ENCODE measurements around the gene KLHL28.
A peak's percentile ranks its signal among the peaks of the same experiment; 100 is the strongest.
"Not testable (repeated sequence)": the region's sequence is repeated elsewhere in the genome, so short reads cannot be mapped to it uniquely, and the experiment has no call there.

KLHL28 gene

DNA sequence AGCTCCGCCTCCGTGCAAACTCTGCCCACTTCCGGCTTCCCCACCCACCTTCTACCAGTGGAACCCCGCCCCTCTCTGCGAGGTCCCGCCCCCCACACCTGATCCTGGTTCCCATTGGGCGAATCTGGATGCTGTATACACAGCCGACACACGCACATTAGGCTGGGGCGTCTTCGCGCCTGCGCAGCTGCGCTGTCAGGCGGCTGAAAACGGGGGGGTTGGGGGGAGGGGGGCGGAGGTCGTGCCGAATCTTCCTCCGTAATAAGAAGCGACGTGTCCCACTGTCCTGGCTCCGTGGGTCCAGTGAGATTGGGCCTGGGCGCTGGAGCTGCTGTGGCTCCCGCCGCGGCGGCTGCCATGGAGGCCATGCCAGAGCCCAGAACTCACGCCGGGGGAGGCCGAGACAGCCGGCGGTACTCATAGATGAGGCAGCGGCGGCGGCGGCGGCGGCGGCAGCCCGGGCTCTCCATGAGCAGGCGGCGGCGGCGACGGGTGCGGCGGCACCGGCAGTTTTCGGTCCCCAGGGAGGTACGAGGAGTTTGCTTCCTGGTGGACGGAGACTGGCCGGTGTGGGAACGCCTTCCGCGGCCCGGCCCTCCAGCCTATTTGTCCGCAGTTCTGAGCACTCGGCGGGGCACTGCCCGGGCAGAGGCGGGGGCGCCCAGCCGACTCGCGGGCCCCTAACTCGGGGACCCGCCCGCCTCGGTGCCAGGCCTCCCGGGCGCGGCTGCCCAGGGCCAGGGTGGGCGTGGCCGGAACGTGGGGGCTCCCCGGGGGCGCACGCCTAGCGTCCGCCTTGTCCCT, 64.5 kb downstream of the KLHL28 start:
- no peak for TF ChIP-seq CTCF (IDR thresholded peaks at IDR 0.05; ENCODE audit: low read depth, low read length)
- peak overlapping the region; percentile 84 for H3K27ac ChIP-seq
- H3K9me3 ChIP-seq (ENCODE audit: severe bottlenecking) = peaks cover 6% of the 10 kb centered on the region
- no peaks in the 10 kb centered on the region for H3K27me3 ChIP-seq (ENCODE audit: insufficient read depth, low read depth, severe bottlenecking)
- peak; percentile 97 for DNase-seq
- no peaks in the 10 kb centered on the region; the same call in 1 of the 2 replicates for H3K36me3 ChIP-seq
- H3K4me3 ChIP-seq (ENCODE audit: low read depth, low read length) = peak overlapping the region; percentile 54

DNA sequence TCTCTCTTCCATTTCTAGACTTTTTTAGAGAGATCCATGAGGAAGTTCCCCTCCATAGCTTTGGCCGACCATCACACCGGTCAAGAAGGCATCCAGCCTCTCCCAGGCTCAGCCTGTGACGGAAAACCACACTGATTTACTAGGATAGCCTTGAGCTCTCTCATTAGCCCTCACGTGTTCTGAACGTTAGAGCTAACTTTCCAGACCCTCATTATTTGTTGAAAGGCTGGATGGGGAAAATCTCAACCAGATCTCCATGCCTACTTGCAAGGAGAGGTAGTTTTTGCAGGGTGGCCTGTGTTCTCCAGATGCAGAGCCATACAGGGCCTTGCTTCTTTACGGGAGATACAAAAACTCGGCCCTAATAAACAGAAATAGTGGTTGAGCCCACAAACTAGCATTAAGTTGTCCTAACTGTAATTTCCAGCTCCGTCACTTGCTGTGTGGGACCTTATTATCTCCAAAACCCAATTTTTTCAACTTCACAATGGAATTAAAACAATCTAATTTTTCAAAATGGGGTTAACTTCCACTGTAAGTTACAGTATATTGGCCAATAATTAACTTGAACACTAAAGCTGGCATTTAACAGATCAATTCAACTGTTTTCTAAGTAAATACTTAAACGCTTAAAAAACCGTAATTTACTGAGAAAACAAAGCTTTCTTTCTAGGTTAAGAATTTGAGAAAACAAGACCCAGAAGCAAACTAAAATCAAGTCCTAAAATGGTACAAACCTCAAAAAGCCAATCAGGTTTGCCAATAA, 65.3 kb downstream of the KLHL28 start:
- peak overlapping the region; percentile 54 for H3K4me3 ChIP-seq (ENCODE audit: low read depth, low read length)
- H3K36me3 ChIP-seq = no peaks in the 10 kb centered on the region; the same call in 1 of the 2 replicates
- no peak for DNase-seq
- no peak for TF ChIP-seq CTCF (IDR thresholded peaks at IDR 0.05; ENCODE audit: low read depth, low read length)
- peaks cover 6% of the 10 kb centered on the region for H3K9me3 ChIP-seq (ENCODE audit: severe bottlenecking)
- H3K27ac ChIP-seq = peak overlapping the region; percentile 7; the same call in 1 of the 2 replicates
- H3K27me3 ChIP-seq (ENCODE audit: insufficient read depth, low read depth, severe bottlenecking) = no peaks in the 10 kb centered on the region

GRCh38 chr14:44895716-44896115, 66.0 kb downstream of the KLHL28 start:
- no peak for TF ChIP-seq CTCF (IDR thresholded peaks at IDR 0.05; ENCODE audit: low read depth, low read length)
- no peaks in the 10 kb centered on the region; the same call in 1 of the 2 replicates for H3K36me3 ChIP-seq
- H3K9me3 ChIP-seq (ENCODE audit: severe bottlenecking) = peaks cover 6% of the 10 kb centered on the region
- no peak overlapping the region for H3K27ac ChIP-seq
- no peak for DNase-seq
- no peak overlapping the region for H3K4me3 ChIP-seq (ENCODE audit: low read depth, low read length)
- H3K27me3 ChIP-seq (ENCODE audit: insufficient read depth, low read depth, severe bottlenecking) = no peaks in the 10 kb centered on the region

DNA sequence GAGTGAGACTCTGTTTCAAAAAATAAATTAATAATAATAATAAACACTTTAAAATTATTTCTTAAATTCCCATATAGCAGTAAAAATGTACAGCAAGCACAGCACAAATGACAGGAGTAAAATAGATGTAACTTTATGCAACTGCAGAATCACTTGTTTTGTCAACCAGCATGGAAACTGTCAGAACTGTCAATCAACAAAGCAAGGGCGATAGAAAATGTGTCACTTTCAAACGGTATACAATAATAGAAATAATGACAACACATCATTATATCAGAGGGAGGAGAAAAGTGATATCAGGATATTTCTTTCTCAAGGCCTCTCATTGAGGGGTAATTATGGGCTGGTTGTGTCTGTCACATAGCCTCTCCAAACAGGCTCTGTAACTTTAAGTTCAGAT, 68.2 kb downstream of the KLHL28 start:
- Histone ChIP-seq H3K4me3 (ENCODE audit: low read depth, low read length) (no peak overlapping the region), H3K27me3 (ENCODE audit: insufficient read depth, low read depth, severe bottlenecking) (peaks cover 2% of the 10 kb centered on the region), H3K9me3 (ENCODE audit: severe bottlenecking) (peaks cover 6% of the 10 kb centered on the region), H3K36me3 (no peaks in the 10 kb centered on the region; the same call in 1 of the 2 replicates), H3K27ac (no peak overlapping the region)
- no peak for DNase-seq
- TF ChIP-seq CTCF (IDR thresholded peaks at IDR 0.05; ENCODE audit: low read depth, low read length) = no peak

DNA sequence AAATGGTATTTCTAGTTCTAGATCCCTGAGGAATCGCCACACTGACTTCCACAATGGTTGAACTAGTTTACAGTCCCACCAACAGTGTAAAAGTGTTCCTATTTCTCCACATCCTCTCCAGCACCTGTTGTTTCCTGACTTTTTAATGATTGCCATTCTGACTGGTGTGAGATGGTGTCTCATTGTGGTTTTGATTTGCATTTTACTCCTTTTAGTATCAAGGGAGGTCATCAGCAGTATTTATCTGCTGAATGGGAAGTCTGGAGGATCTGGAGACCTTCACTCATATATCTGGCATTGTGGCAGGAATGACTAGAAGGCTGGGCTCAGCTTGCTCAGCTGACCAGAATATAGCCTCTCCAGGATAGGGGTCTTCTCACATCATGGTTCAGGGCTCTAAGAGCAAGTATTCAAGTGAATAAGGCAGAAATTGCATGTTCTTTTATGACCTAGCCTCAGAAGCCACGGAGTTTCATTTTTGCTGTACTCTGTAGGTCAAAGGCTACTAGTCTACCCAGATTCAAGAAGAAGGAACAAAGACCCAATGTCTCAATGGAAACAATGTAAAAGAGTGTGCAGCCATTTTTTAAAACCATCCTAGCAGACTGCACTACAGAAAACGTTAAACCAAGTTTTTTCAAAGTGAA, 69.9 kb downstream of the KLHL28 start:
- H3K36me3 ChIP-seq; H3K27ac ChIP-seq; H3K27me3 ChIP-seq (ENCODE audit: insufficient read depth, low read depth, severe bottlenecking); DNase-seq; H3K9me3 ChIP-seq (ENCODE audit: severe bottlenecking); H3K4me3 ChIP-seq (ENCODE audit: low read depth, low read length): not testable (repeated sequence)
